ENCODE data around the gene EIF2D. TPM values are rescaled to one million over a fixed set of nuclear protein-coding genes. Genes with fewer than 3 reads are reported as not detected.
A peak's percentile ranks its signal among the peaks of the same experiment; 100 is the strongest.

Gene EIF2D
- total RNA-seq, 5 donors from 2014 or later (not counting 1 experiment from before 2014, with no cell fraction given) = 48.0 to 56.7 (median 49.3) TPM

GRCh38 chr1:206566999-206567398, 45.3 kb downstream of the EIF2D start:
- WGBS (ENCODE audit: insufficient coverage) = 51% methylated on average over 2 of the region's 4 CpGs
- Mint-ChIP-seq H3K27me3 (no peaks in the 10 kb centered on the region), H3K27ac (peak overlapping the region; percentile 97 to 99), H3K36me3 (peaks cover 69% of the 10 kb centered on the region), H3K4me3 (peak overlapping the region; percentile 68 to 96 (median 75)), H3K9me3 (no peaks in the 10 kb centered on the region), H3K4me1 (peaks cover 99 to 100% (median 99%) of the 10 kb centered on the region in 3 donors)
- Histone ChIP-seq H3K4me1 (ENCODE audit: control insufficient read depth in 1 of 2, extremely low read depth in 1 of 2, insufficient read depth in 2 of 2, low read length in 2 of 2) (peaks cover 86 to 98% of the 10 kb centered on the region in 2 experiments), H3K4me3 (ENCODE audit: control insufficient read depth in 1 of 2, extremely low read depth in 1 of 2, low read length in 1 of 2) (peak overlapping the region in 1 of 2 donors; percentile 39), H3K36me3 (ENCODE audit: control insufficient read depth in 2 of 2, extremely low read depth in 1 of 2, insufficient read depth in 1 of 2, low read length in 1 of 2) (peaks cover 15 to 67% of the 10 kb centered on the region in 2 donors), H3K27me3 (replicated peaks in 1 of 2; ENCODE audit: control insufficient read depth in 2 of 2, extremely low read depth in 1 of 2, insufficient read depth in 2 of 2, low read length in 1 of 2) (no peaks in the 10 kb centered on the region), H3K27ac (ENCODE audit: low read length) (peak overlapping the region; percentile 81), H3K9me3 (no peaks in the 10 kb centered on the region)
- CTCF ChIA-PET = interaction anchor here (0.7 to 1.5 kb wide), 4 partner anchors 8 to 22 kb away, joined by 3 to 5 read pairs (median 3); no protein-coding TSS in a partner anchor
- ATAC-seq (replicated peaks in 1 of 4) (no peak), DNase-seq (no peak)
- POLR2A ChIA-PET = interaction anchor here (0.6 to 1.6 kb wide), 3 partner anchors 8 to 21 kb away, joined by 3 to 5 read pairs (median 4); no protein-coding TSS in a partner anchor

DNA sequence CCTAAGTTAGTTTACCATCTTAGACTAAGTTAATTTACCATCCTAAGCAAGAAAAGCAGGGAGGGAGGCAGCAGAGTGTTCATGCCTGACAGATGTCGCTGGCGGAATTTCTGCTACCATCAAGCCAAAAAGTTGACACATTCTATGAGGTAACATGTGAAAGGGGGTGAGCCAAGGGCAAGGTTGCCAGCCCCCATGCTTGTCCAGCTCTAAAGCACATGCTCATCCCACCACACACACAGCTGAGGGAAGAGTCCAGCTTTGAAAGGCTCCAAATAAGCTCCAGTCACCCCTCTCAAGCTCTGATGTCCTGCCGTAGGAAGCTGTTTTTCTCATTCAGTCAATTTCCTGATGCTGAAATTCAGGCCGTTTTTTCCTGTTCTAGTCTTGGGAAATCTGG, 46.3 kb downstream of the EIF2D start:
- H3K4me3 ChIP-seq (ENCODE audit: control insufficient read depth in 1 of 2, extremely low read depth in 1 of 2, low read length in 1 of 2) = peak overlapping the region; percentile 2 to 34
- H3K4me1 Mint-ChIP-seq = peaks cover 99% of the 10 kb centered on the region in 3 donors
- ATAC-seq (replicated peaks in 1 of 4) (no peak), DNase-seq (no peak)
- peak overlapping the region; percentile 81 for H3K27ac ChIP-seq (ENCODE audit: low read length)
- H3K27me3 Mint-ChIP-seq = no peaks in the 10 kb centered on the region
- WGBS (ENCODE audit: insufficient coverage) = no CpG with 5 or more reads among the region's 4 CpGs
- H3K4me1 ChIP-seq (ENCODE audit: control insufficient read depth in 1 of 2, extremely low read depth in 1 of 2, insufficient read depth in 2 of 2, low read length in 2 of 2) = peaks cover 82 to 99% of the 10 kb centered on the region in 2 experiments
- H3K36me3 ChIP-seq (ENCODE audit: control insufficient read depth in 2 of 2, extremely low read depth in 1 of 2, insufficient read depth in 1 of 2, low read length in 1 of 2) = peaks cover 15 to 67% of the 10 kb centered on the region in 2 donors
- ChIA-PET CTCF (interaction anchor here (1.1 to 1.5 kb wide), 3 partner anchors 9 to 23 kb away, joined by 3 to 5 read pairs (median 3); no protein-coding TSS in a partner anchor), POLR2A (interaction anchor here (0.6 to 1.6 kb wide), 3 partner anchors 9 to 15 kb away, joined by 3 to 5 read pairs (median 4); no protein-coding TSS in a partner anchor)
- H3K36me3 Mint-ChIP-seq = peaks cover 65% of the 10 kb centered on the region
- H3K27me3 ChIP-seq (replicated peaks in 1 of 2; ENCODE audit: control insufficient read depth in 2 of 2, extremely low read depth in 1 of 2, insufficient read depth in 2 of 2, low read length in 1 of 2) = no peaks in the 10 kb centered on the region
- peak overlapping the region; percentile 97 to 99 for H3K27ac Mint-ChIP-seq
- no peaks in the 10 kb centered on the region for H3K9me3 Mint-ChIP-seq
- no peaks in the 10 kb centered on the region for H3K9me3 ChIP-seq
- H3K4me3 Mint-ChIP-seq = peak overlapping the region; percentile 68 to 96 (median 75)

- Mint-ChIP-seq H3K36me3 (peaks cover 78% of the 10 kb centered on the region), H3K4me3 (peak overlapping the region; percentile 68 to 96 (median 75)), H3K27ac (peak overlapping the region; percentile 97 to 99), H3K27me3 (no peaks in the 10 kb centered on the region), H3K4me1 (peaks cover 91 to 96% (median 94%) of the 10 kb centered on the region in 3 donors), H3K9me3 (no peaks in the 10 kb centered on the region)
- CTCF ChIA-PET = interaction anchor here (0.7 to 6.0 kb wide), 13 partner anchors 8 to 256 kb away, joined by 3 to 70 read pairs (median 4); no protein-coding TSS in a partner anchor
- ATAC-seq (replicated peaks in 1 of 4) = peak in 2 of 4 experiments; percentile 9 to 28
- Histone ChIP-seq H3K4me3 (ENCODE audit: control insufficient read depth in 1 of 2, extremely low read depth in 1 of 2, low read length in 1 of 2) (peak overlapping the region; percentile 11 to 42), H3K9me3 (no peaks in the 10 kb centered on the region), H3K27ac (ENCODE audit: low read length) (peak overlapping the region; percentile 81), H3K36me3 (ENCODE audit: control insufficient read depth in 2 of 2, extremely low read depth in 1 of 2, insufficient read depth in 1 of 2, low read length in 1 of 2) (peaks cover 19 to 74% of the 10 kb centered on the region in 2 donors), H3K4me1 (ENCODE audit: control insufficient read depth in 1 of 2, extremely low read depth in 1 of 2, insufficient read depth in 2 of 2, low read length in 2 of 2) (peaks cover 81 to 94% of the 10 kb centered on the region in 2 experiments), H3K27me3 (replicated peaks in 1 of 2; ENCODE audit: control insufficient read depth in 2 of 2, extremely low read depth in 1 of 2, insufficient read depth in 2 of 2, low read length in 1 of 2) (no peaks in the 10 kb centered on the region)
- no peak for DNase-seq
- WGBS (ENCODE audit: insufficient coverage) = 0% methylated on average over 1 of the region's 1 CpG
- POLR2A ChIA-PET = interaction anchor here in 1 of 2 donors (0.6 to 2.1 kb wide), 5 partner anchors 8 to 18 kb away, joined by 3 to 18 read pairs (median 9); no protein-coding TSS in a partner anchor
Observed at GRCh38 chr1:206563367-206564207, 48.7 kb downstream of the EIF2D start.

DNA sequence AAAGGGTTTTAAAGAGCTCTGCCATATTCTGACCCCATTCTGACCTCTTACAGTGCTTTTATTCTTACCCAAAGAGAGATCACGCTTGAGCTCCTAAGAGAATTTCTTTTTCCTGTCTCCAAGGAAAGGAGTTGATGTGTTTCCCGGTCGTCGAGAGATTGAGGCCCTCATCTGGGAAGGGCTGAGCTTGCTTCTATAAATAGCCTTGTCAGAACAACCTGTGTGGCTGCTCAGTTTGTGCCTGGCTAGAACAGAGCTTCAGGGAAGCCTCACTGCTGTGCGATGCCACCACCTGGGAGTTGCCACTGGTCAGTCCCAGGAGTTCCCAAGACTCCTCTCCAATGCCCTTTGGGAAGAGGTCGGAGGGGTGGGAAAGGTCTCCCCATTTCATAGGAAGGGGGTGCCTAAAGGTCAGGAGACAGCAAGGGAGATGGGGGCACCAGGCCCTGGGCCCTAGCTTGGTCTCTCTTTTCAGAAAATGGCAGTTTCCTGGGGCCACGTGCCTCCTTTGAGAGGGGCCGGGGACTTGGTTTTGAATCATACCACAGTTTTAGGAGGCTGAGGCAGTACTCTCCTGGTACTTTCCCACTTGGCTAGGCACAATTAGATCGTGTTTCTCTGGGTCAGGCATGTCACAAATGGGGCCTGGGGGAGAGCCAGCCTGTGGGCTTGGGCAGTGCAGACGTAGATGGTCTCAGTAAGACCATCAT, 52.1 kb downstream of the EIF2D start:
- H3K4me1 Mint-ChIP-seq = peaks cover 72 to 81% (median 77%) of the 10 kb centered on the region in 3 donors
- peak overlapping the region; percentile 97 to 99 for H3K27ac Mint-ChIP-seq
- no peaks in the 10 kb centered on the region for H3K9me3 Mint-ChIP-seq
- ChIA-PET POLR2A (interaction anchor here (1.1 to 1.3 kb wide), 2 partner anchors 8 to 20 kb away, joined by 4 to 5 read pairs; no protein-coding TSS in a partner anchor), CTCF (interaction anchor here (0.6 to 6.0 kb wide), 6 partner anchors 9 to 21 kb away, joined by 3 to 70 read pairs (median 5); no protein-coding TSS in a partner anchor)
- Histone ChIP-seq H3K4me3 (ENCODE audit: control insufficient read depth in 1 of 2, extremely low read depth in 1 of 2, low read length in 1 of 2) (peak overlapping the region; percentile 97 to 100), H3K27ac (ENCODE audit: low read length) (peak overlapping the region; percentile 81), H3K4me1 (ENCODE audit: control insufficient read depth in 1 of 2, extremely low read depth in 1 of 2, insufficient read depth in 2 of 2, low read length in 2 of 2) (peaks cover 63 to 76% of the 10 kb centered on the region in 2 experiments), H3K36me3 (ENCODE audit: control insufficient read depth in 2 of 2, extremely low read depth in 1 of 2, insufficient read depth in 1 of 2, low read length in 1 of 2) (peaks cover 9 to 41% of the 10 kb centered on the region in 2 donors), H3K9me3 (no peaks in the 10 kb centered on the region), H3K27me3 (replicated peaks in 1 of 2; ENCODE audit: control insufficient read depth in 2 of 2, extremely low read depth in 1 of 2, insufficient read depth in 2 of 2, low read length in 1 of 2) (no peaks in the 10 kb centered on the region)
- peaks cover 54% of the 10 kb centered on the region for H3K36me3 Mint-ChIP-seq
- peak in 1 of 35 experiments; percentile 43 for DNase-seq
- H3K4me3 Mint-ChIP-seq = peak overlapping the region; percentile 88 to 97 (median 96)
- 2% methylated on average over 5 of the region's 10 CpGs for WGBS (ENCODE audit: insufficient coverage)
- ATAC-seq (replicated peaks in 1 of 4) = no peak
- no peaks in the 10 kb centered on the region for H3K27me3 Mint-ChIP-seq

DNA sequence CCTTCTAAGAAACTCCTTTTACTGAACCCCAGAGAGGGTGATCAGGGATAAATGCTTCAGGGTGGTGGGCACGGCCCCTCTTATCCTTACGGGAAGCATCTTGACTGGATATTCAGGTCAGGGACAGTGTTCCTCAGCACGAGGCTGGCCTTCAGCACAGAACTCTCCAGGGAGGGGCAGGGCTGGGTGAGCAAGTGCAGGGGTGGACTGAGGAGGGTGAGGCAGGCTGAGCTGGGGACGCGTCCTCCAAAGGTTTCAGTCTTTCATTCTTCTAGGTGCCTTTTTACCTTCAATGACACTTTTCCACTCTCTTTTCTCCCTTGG, 52.6 kb downstream of the EIF2D start:
- no peaks in the 10 kb centered on the region for H3K27me3 ChIP-seq (replicated peaks in 1 of 2; ENCODE audit: control insufficient read depth in 2 of 2, extremely low read depth in 1 of 2, insufficient read depth in 2 of 2, low read length in 1 of 2)
- ATAC-seq (replicated peaks in 1 of 4) (no peak), DNase-seq (no peak)
- Mint-ChIP-seq H3K27me3 (no peaks in the 10 kb centered on the region), H3K36me3 (peaks cover 48% of the 10 kb centered on the region), H3K4me1 (peaks cover 72 to 81% (median 77%) of the 10 kb centered on the region in 3 donors), H3K4me3 (peak overlapping the region; percentile 88 to 97 (median 96)), H3K9me3 (no peaks in the 10 kb centered on the region), H3K27ac (peak overlapping the region; percentile 97 to 99)
- H3K9me3 ChIP-seq = no peaks in the 10 kb centered on the region
- H3K27ac ChIP-seq (ENCODE audit: low read length) = peak overlapping the region; percentile 81
- ChIA-PET POLR2A (interaction anchor here (1.1 to 1.3 kb wide), 2 partner anchors 8 to 21 kb away, joined by 4 to 5 read pairs; no protein-coding TSS in a partner anchor), CTCF (interaction anchor here (0.6 to 6.0 kb wide), 6 partner anchors 8 to 21 kb away, joined by 3 to 70 read pairs (median 5); no protein-coding TSS in a partner anchor)
- WGBS (ENCODE audit: insufficient coverage) = 0% methylated on average over 3 of the region's 5 CpGs
- peaks cover 5 to 36% of the 10 kb centered on the region in 2 donors for H3K36me3 ChIP-seq (ENCODE audit: control insufficient read depth in 2 of 2, extremely low read depth in 1 of 2, insufficient read depth in 1 of 2, low read length in 1 of 2)
- H3K4me1 ChIP-seq (ENCODE audit: control insufficient read depth in 1 of 2, extremely low read depth in 1 of 2, insufficient read depth in 2 of 2, low read length in 2 of 2) = peaks cover 63 to 76% of the 10 kb centered on the region in 2 experiments
- peak overlapping the region; percentile 97 to 100 for H3K4me3 ChIP-seq (ENCODE audit: control insufficient read depth in 1 of 2, extremely low read depth in 1 of 2, low read length in 1 of 2)

Measured in T-cell (primary cell).